ENCODE results near the gene RIC8B. TPM values are rescaled to one million over a fixed set of nuclear protein-coding genes. Genes with fewer than 3 reads are reported as not detected.

RIC8B gene
- total RNA-seq, 1 donor from 2014 or later = 19.1 TPM

GRCh38 chr12:106767954-106768822 is 6.3 kb upstream of the RIC8B start:
- no peaks in the 10 kb centered on the region for H3K27me3 ChIP-seq
- peak overlapping the region in 1 of 2 donors; percentile 43 for H3K27ac ChIP-seq
- TF ChIP-seq CTCF (IDR thresholded peaks at IDR 0.05) = no peak
- H3K4me1 ChIP-seq = peaks cover 0 to 47% of the 10 kb centered on the region in 2 donors
- intact Hi-C loops (cut with DNase I) = loop anchor here (5.0 kb wide), 1 partner anchor 74 kb away; no protein-coding TSS in a partner anchor
- H3K4me3 ChIP-seq = no peak overlapping the region
- no peak for DNase-seq (ENCODE audit: low spot score in 2 of 2)
- H3K9me3 ChIP-seq = no peaks in the 10 kb centered on the region
- H3K36me3 ChIP-seq = no peaks in the 10 kb centered on the region

GRCh38 chr12:106769078-106769477 is 5.4 kb upstream of the RIC8B start:
- DNase-seq (ENCODE audit: low spot score in 2 of 2) = peak in 1 of 2 donors; percentile 68
- Histone ChIP-seq H3K27me3 (no peaks in the 10 kb centered on the region), H3K4me3 (no peak overlapping the region), H3K9me3 (no peaks in the 10 kb centered on the region), H3K27ac (peak overlapping the region; percentile 7 to 43), H3K36me3 (no peaks in the 10 kb centered on the region), H3K4me1 (peaks cover 0 to 49% of the 10 kb centered on the region in 2 donors)
- intact Hi-C loops (cut with DNase I) = loop anchor here (5.0 kb wide), 1 partner anchor 73 kb away; no protein-coding TSS in a partner anchor
- no peak for TF ChIP-seq CTCF (IDR thresholded peaks at IDR 0.05)

GRCh38 chr12:106769546-106769945 is 4.9 kb upstream of the RIC8B start:
- peak overlapping the region in 1 of 2 donors; percentile 43 for H3K27ac ChIP-seq
- peaks cover 0 to 45% of the 10 kb centered on the region in 2 donors for H3K4me1 ChIP-seq
- no peak overlapping the region for H3K4me3 ChIP-seq
- TF ChIP-seq CTCF (IDR thresholded peaks at IDR 0.05) = no peak
- no peak for DNase-seq (ENCODE audit: low spot score in 2 of 2)
- H3K27me3 ChIP-seq = no peaks in the 10 kb centered on the region
- no peaks in the 10 kb centered on the region for H3K36me3 ChIP-seq
- no peaks in the 10 kb centered on the region for H3K9me3 ChIP-seq
- intact Hi-C loops (cut with DNase I) = loop anchor here (5.0 kb wide), 1 partner anchor 73 kb away; no protein-coding TSS in a partner anchor

GRCh38 chr12:106771425-106771824 is 3.1 kb upstream of the RIC8B start:
- Histone ChIP-seq H3K9me3 (no peaks in the 10 kb centered on the region), H3K4me1 (peaks cover 0 to 50% of the 10 kb centered on the region in 2 donors), H3K27me3 (no peaks in the 10 kb centered on the region), H3K4me3 (no peak overlapping the region), H3K27ac (peak overlapping the region; percentile 69 to 98), H3K36me3 (no peaks in the 10 kb centered on the region)
- DNase-seq (ENCODE audit: low spot score in 2 of 2) = no peak
- intact Hi-C loops (cut with DNase I) = loop anchor here (5.0 kb wide), 1 partner anchor 414 kb away; the partner anchor contains the start of gene POLR3B
- no peak for TF ChIP-seq CTCF (IDR thresholded peaks at IDR 0.05)

- Histone ChIP-seq H3K4me1 (peaks cover 0 to 33% of the 10 kb centered on the region in 2 donors), H3K27ac (peak overlapping the region; percentile 95 to 98), H3K36me3 (no peaks in the 10 kb centered on the region), H3K27me3 (no peaks in the 10 kb centered on the region), H3K4me3 (peak overlapping the region; percentile 68 to 72), H3K9me3 (no peaks in the 10 kb centered on the region)
- DNase-seq (ENCODE audit: low spot score in 2 of 2) = no peak
- TF ChIP-seq CTCF (IDR thresholded peaks at IDR 0.05) = no peak
- intact Hi-C loops (cut with DNase I) = loop anchor here (1.0 to 5.0 kb wide), 3 partner anchors 183 to 416 kb away; partner anchors contain the start of genes CRY1 and POLR3B
Measured at GRCh38 chr12:106773286-106774004, 1.0 kb upstream of the RIC8B start.
